HL-60 (cell line): ENCODE measurements around the gene PPP2R5C.

Source experiments
- CTCF ChIP-seq: IDR thresholded peaks from one replicate; pipeline ENCODE4 v1.5.1; 2011; ENCODE audit warnings: low read length, control low read depth, inconsistent platforms; ENCODE audit not compliant: insufficient read depth
- GABPA ChIP-seq: IDR thresholded peaks from 2 replicates; pipeline ENCODE4 v1.6.1; 2012; ENCODE audit warnings: low read depth
- POLR2AphosphoS5 ChIP-seq: IDR thresholded peaks from 2 replicates; pipeline ENCODE4 v1.6.1; 2012; ENCODE audit warnings: low read depth
- REST ChIP-seq: IDR thresholded peaks from 2 replicates; pipeline ENCODE4 v1.6.1; 2012; ENCODE audit warnings: low read depth; ENCODE audit not compliant: insufficient replicate concordance
- SPI1 ChIP-seq: IDR thresholded peaks from 2 replicates; pipeline ENCODE4 v1.6.1; 2012; ENCODE audit warnings: low read depth, mild to moderate bottlenecking, borderline replicate concordance

GRCh38 chr14:101894365-101895081 is 133.0 kb downstream of the PPP2R5C start:
- TF ChIP-seq CTCF, result no peak
- TF ChIP-seq GABPA, result no peak
- TF ChIP-seq POLR2AphosphoS5, result no peak
- no peak for TF ChIP-seq REST
- TF ChIP-seq SPI1, result no peak
